Measurements from ENCODE around the gene PCDH11Y.
"Not testable (repeated sequence)": the region's sequence is repeated elsewhere in the genome, so short reads cannot be mapped to it uniquely, and the experiment has no call there.

PCDH11Y gene, protein sequence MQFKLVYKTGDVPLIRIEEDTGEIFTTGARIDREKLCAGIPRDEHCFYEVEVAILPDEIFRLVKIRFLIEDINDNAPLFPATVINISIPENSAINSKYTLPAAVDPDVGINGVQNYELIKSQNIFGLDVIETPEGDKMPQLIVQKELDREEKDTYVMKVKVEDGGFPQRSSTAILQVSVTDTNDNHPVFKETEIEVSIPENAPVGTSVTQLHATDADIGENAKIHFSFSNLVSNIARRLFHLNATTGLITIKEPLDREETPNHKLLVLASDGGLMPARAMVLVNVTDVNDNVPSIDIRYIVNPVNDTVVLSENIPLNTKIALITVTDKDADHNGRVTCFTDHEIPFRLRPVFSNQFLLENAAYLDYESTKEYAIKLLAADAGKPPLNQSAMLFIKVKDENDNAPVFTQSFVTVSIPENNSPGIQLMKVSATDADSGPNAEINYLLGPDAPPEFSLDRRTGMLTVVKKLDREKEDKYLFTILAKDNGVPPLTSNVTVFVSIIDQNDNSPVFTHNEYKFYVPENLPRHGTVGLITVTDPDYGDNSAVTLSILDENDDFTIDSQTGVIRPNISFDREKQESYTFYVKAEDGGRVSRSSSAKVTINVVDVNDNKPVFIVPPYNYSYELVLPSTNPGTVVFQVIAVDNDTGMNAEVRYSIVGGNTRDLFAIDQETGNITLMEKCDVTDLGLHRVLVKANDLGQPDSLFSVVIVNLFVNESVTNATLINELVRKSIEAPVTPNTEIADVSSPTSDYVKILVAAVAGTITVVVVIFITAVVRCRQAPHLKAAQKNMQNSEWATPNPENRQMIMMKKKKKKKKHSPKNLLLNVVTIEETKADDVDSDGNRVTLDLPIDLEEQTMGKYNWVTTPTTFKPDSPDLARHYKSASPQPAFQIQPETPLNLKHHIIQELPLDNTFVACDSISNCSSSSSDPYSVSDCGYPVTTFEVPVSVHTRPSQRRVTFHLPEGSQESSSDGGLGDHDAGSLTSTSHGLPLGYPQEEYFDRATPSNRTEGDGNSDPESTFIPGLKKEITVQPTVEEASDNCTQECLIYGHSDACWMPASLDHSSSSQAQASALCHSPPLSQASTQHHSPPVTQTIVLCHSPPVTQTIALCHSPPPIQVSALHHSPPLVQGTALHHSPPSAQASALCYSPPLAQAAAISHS (N-terminal part only)

DNA sequence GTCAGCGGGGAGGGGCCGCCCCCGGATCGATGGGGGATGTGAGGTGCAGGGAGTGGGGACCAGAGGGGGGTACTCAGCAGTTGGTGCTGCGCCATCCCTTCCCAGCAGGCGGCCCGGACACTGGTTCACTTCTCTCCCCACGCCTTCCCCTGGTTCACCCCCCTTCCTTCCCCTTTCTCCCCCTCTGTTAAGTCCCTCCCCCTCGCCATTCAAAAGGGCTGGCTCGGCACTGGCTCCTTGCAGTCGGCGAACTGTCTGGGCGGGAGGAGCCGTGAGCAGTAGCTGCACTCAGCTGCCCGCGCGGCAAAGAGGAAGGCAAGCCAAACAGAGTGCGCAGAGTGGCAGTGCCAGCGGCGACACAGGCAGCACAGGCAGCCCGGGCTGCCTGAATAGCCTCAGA lies at the start of gene PCDH11Y:
Gene PCDH11Y (plus strand): TSS at position 240 of the 400 bp plus-strand sequence. CDS start 56,804 bp downstream, outside the sequence.
- H3K27ac ChIP-seq: not testable (repeated sequence)

DNA sequence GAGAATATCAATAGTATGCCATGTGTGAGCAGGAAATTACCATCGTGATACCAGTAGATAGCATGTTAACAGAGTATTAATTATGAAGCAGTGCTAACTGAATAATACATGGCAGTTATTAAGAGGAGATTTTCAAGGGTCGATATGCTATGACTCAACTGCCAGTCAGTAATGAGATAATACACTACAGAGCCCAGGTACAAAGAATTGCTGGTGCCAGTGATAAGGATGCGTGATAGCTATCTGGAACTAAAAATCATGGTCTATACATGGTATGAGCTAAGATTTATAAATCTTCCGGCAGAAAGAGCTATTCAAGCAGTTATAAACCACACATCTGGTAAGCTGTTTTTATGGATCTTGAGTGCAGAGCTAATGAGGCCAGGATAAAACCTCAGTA lies 32.2 kb upstream of the PCDH11Y start:
- not testable (repeated sequence) for H3K27ac ChIP-seq

DNA sequence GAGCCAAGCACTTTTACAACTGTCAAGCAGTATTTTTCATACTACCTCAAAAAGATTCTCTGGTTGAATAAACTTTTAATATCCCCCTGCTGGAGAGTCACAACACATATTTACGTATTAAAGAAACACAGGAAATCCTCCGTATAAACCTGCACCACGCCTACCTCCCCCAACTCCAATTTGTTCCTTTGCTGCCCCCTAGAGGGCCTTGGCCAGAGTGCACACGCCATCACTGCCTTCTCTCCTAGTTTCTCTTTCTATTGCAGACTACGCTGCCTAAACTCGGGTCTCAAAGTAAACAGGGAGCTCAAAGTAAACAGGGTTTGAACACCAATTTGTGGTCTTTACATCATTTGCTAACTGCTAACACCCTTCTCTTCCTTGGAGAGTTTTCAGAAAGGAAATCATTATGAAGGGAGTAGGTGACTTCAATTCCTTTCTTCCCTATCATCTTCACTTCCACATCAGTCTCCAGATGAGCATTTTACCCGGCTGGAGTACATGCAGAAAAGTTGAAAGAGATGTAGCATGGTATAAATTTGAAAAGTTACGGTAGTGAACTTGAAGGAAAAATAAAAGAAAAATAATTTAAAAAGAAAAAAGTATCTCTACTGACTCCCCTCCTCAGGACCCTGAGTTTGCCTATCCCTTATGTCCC lies 8.2 kb upstream of the PCDH11Y start:
- H3K27ac ChIP-seq: not testable (repeated sequence)

DNA sequence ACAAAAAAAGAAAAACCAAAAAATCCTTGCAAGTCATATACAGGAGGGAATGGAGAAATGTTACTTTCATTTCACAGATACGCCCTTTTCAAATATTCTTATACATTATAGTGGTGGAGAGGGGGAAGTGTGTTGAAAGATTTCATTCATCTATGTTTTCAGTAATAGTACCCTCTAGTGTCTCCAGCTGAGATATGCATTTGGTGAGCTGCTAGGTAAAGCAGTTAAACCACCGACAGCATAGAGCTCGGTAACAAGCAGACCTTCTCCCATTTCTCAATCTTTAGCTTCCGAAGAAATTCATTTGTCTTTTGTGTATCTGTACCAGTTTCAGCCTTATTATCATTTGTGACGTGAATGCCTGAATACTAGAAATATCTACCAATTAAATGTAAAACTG lies 5.2 kb upstream of the PCDH11Y start:
- not testable (repeated sequence) for H3K27ac ChIP-seq

DNA sequence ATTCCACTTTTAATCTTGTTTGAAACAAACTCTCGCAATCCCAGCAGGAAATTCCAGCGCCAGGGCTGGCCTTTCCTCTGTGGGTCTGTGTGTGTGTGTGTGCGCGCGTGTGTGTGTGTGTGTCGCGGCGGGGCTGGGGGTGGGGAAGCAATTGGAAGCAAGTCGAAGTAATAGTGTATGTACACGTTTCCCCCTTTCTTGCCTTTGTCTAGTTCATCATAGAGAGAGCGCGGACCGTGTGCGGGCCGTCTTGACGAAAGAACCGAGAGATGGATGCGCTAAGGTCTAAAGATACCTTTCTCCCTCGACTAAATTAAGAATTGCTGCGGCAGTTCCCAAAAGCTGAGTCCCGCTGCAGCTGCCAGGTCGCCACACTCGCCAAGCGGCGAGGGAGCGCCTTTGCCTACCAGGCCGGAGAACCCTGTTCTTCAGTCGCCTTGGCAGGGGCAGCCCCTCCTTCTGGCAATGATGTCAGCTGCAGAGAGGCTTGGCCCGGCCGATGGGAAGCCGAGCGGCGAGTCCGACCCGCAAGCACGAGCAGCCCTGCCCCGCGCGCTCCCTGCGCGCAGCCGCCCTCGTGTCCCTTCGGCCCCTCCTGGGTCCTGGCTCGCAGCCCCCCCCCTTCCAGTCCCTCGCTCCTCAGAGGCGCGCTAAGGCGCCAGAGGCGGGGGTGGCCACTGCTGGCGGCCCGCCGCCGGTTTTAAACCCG lies 2.5 kb downstream of the PCDH11Y start:
- not testable (repeated sequence) for H3K27ac ChIP-seq

DNA sequence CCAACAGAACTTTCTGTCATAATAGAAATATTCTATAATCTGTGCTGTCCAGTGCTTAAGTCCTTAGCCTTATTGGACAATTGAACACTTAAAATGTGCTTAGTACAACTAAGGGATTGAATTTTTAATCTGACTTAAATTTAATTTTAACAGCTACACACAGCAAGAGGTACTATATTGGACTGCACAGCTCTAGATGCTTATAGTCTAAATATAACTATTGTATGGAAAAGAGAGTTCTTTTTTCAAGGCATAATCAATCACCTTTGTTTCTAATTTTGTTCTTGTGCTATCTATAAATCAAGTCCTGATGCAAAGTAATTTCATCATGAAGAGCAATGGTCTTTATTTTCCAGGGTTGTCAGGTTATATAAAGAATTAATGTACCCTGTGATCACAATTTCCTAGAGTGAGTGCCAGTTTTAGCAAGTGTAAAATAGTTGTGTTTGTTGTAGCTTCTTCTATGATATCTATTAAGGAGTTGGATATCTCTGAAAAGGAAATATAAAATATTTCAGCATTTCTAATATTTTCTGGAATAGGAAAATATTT lies 39.0 kb downstream of the PCDH11Y start:
- H3K27ac ChIP-seq: not testable (repeated sequence)

DNA sequence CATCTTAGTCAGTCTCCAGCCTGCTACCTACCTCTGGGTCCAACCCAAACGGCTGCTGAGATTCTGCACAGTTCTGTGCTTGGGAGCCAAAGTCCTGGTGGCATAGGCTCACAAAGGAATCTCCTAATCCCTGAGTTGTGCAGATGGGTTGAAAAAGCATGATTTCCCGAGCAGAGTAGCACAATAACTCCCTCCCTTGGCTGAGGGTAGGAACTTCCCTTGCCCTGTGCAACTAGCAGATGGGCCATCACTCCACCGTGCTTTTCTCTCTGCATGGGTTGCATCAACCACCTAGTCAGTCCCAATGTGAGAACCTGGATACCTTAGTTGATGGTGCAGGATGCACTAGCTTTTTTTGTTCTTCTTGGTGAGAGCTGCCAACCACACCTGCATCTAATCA lies 82.9 kb downstream of the PCDH11Y start:
- H3K27ac ChIP-seq: not testable (repeated sequence)

DNA sequence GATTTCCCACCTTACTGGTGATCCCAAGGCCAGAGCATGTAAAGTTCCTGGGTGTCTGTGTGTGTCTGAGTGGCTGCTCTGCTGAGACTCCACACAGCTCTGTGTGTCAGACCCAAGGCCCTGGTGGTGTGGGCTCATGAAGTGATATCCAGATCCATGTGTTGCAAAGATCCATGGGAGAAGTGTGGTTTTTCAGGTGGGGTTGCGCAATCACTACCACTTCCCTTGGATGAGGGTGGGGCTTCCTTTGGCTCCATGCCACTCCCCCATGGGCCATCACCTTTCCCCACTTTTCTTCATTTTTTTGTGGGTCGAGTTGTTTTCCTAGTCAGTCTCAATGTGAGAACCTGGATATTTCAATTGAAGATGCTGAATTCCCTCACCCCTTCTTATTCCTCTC lies 182.9 kb downstream of the PCDH11Y start:
- not testable (repeated sequence) for H3K27ac ChIP-seq

DNA sequence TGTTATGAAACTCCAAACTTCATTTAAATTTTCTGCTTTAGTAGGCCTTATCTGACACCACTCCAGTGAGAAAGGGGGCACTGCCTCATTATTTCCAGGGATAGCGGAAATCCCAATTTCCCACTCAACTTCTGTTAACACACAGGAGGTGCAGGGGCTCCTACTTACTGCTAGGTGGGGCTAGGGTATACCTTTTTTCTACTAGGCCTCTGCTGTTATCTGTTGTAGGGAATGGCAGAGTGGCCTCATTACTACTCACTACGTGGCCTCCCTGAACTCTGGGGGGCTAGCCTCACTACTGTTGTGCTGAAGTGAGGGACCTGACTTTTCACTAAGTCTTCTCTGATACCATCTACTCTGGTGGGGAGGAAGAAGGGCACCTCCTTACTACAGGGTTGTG lies 215.0 kb downstream of the PCDH11Y start:
- H3K27ac ChIP-seq: not testable (repeated sequence)

DNA sequence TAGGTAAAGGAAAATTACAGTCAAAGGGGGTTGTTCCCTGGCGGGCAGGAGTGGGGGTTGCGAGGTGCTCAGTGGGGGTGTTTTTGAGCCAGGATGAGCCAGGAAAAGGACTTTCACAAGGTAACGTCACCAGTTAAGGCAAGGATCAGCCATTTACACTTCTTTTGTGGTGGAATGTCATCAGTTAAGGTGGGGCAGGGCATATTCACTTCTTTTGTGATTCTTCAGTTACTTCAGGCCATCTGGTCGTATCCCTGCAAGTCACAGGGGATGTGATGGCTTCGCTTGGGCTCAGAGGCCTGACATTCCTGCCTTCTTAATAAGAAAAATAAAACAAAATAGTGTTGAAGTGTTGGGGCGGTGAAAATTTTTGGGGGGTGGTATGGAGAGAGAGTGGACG lies 324.8 kb downstream of the PCDH11Y start:
- not testable (repeated sequence) for H3K27ac ChIP-seq

DNA sequence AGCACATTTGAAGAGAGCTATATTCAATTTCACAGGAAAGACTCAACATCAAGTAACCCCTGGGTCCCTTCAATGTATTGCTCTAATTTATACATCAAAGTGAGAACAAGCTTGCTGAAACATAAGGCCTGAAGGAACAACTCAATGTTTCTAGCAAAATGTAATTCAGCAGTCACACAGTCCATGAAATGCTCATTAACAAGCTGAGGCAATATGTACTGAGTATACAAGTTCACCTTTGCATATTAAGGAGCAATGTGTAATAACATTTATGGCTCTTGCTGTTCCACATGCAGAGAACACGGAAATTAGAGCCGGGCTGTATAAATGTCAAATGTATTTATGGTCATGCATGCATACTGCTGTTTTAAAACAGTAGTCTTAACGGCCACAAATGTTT lies 342.1 kb downstream of the PCDH11Y start:
- H3K27ac ChIP-seq: not testable (repeated sequence)

DNA sequence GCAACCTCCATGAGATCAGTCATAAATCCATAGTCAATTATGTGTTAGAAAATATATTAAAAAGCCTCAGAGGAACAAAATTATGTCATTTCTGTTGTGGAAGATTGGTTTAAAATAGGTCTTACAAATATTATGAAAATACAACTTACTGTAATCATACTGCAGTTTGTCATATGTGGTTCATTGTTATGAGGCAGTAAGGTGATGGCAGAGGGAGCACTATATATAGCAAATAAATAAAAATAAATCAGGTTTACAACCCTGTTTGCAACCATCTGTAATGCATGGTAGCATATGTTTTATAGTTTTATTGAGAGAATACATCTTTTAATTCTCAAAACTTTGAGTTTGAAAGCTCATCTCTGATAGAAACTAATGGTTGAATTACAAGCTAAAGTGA lies 543.6 kb downstream of the PCDH11Y start:
- H3K27ac ChIP-seq: not testable (repeated sequence)

DNA sequence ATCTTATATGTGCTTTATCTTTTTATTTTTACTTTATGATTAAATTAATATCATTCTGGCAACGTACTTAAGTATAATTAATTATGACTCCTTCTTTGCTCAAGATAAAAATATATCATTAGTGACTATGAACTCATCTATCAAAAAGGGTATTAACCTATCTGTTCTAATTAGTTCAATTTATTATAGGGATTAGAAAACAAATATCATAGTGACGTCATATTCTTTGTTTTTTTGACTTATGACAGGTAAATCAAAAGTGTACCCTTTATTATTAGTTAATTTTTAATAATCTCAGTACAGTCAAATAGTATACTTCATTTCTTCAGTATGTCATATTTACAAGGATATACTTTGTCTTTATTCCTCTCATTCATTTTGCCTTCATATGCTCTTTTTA lies 638.5 kb downstream of the PCDH11Y start:
- not testable (repeated sequence) for H3K27ac ChIP-seq

DNA sequence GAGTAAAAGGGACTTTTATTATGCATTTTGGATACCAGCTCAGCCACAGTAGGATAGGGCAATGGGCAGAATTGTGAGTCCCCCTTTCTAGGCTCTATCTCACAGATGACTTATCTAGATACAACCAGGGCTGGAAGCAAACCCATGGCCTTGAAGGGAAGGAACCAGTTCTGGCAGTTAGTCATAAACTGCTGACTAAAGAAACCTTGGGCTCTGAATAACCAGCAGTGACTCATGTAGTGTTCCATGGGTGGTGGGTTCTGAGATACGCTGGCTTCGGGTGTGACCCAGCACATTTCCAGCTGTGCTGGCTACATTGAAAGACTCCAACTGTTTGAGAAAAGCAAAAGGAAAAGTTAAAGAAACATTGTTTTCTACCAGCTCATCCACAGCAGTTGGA lies 679.2 kb downstream of the PCDH11Y start:
- not testable (repeated sequence) for H3K27ac ChIP-seq

DNA sequence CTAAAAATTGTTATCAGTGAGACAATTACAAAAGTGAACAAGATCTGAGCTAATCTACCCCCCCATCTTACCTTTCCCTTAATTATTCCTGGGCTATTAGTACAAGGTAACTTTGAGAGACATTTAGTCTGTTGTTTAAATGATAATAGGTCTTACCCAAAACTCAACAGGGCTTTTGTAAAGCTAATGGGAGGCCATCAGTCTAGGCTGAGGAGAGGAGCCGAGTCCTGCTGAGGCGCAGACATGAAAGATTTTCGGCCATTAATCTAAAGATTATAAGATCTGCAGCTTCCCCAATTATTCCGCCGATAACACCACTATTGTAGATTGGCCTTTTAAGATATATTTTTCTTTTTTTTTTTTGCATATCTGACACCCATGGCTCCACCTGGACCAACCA lies 708.6 kb downstream of the PCDH11Y start:
- not testable (repeated sequence) for H3K27ac ChIP-seq

DNA sequence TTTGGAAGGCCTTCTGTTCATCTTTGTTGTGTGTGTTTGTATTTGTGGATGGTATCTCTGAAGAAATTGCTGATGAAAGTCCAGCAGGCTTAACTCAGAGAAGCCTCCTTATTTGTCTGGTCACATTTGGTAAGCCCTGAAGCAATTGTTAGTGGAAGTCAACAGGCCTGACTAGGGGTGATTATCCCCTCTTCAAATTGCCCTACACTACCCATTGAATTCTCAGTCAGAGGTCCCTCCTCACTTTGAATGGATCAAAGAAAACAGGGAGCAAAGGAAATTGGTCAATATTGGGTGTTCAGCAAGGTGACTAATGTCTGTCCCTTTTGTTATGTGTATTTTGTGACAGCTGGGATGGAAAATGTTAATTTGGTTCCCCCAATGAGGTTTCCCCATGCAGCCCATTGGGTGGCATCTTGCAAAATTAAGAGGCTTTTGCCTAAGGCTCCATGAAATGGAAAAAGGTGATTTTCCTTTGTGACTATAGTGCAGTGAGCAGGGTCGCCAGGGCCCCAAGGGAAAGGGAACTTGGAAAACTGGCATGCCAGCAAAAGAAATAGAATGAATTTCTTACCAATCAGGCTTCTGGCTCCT lies 709.8 kb downstream of the PCDH11Y start:
- not testable (repeated sequence) for H3K27ac ChIP-seq

Measured in 22Rv1 (cell line).